H9 (cell line): ENCODE data around the gene ARSJ. TPM values are rescaled to one million over a fixed set of nuclear protein-coding genes. Genes with fewer than 3 reads are reported as not detected.

Experiments
- DNase-seq: peaks from one replicate; pipeline ENCODE4 v3.0.0-alpha.2; 2017
- H2AFZ ChIP-seq: one replicate; pipeline ENCODE4 v1.6.1; 2013; ENCODE audit warnings: mild to moderate bottlenecking, low read length, control low read depth, moderate library complexity
- H2AK5ac ChIP-seq: 2 replicates; pipeline ENCODE4 v1.6.1; 2013; ENCODE audit warnings: low read length, control low read depth, mixed read lengths; ENCODE audit not compliant: insufficient read length
- H2BK120ac ChIP-seq: one replicate; pipeline ENCODE4 v1.6.1; 2013; ENCODE audit warnings: low read depth, mild to moderate bottlenecking, low read length, control low read depth, inconsistent platforms; ENCODE audit not compliant: poor library complexity, severe bottlenecking
- H2BK12ac ChIP-seq: 2 replicates; pipeline ENCODE4 v1.6.1; 2013; ENCODE audit warnings: low read length, control low read depth, mixed read lengths, low read depth; ENCODE audit not compliant: insufficient read length
- H2BK15ac ChIP-seq: 2 replicates; pipeline ENCODE4 v1.6.1; 2013; ENCODE audit warnings: low read depth, low read length, control low read depth
- H2BK20ac ChIP-seq: one replicate; pipeline ENCODE4 v1.6.1; 2013; ENCODE audit warnings: low read depth, mild to moderate bottlenecking, low read length, control low read depth, inconsistent platforms; ENCODE audit not compliant: poor library complexity, severe bottlenecking
- H2BK5ac ChIP-seq: 2 replicates; pipeline ENCODE4 v1.6.1; 2013; ENCODE audit warnings: low read length, control low read depth, mixed read lengths; ENCODE audit not compliant: insufficient read length
- H3K14ac ChIP-seq: 2 replicates; pipeline ENCODE4 v1.6.1; 2013; ENCODE audit warnings: low read length, control low read depth; ENCODE audit not compliant: insufficient read depth
- H3K18ac ChIP-seq: 2 replicates; pipeline ENCODE4 v1.6.1; 2013; ENCODE audit warnings: low read depth, mild to moderate bottlenecking, mixed read lengths, low read length, control low read depth; ENCODE audit not compliant: insufficient read length
- H3K23ac ChIP-seq: 2 replicates; pipeline ENCODE4 v1.6.1; 2013; ENCODE audit warnings: low read length, control low read depth, mixed read lengths, low read depth; ENCODE audit not compliant: insufficient read length
- H3K23me2 ChIP-seq: 2 replicates; pipeline ENCODE4 v1.6.1; 2013; ENCODE audit warnings: low read depth, mild to moderate bottlenecking, mixed read lengths, low read length, control low read depth; ENCODE audit not compliant: insufficient read length, poor library complexity, severe bottlenecking
- H3K27ac ChIP-seq: 2 replicates; pipeline ENCODE4 v1.5.1; 2013; ENCODE audit warnings: low read length, control low read depth, mixed read lengths, low read depth; ENCODE audit not compliant: insufficient read length
- H3K27me3 ChIP-seq: 2 replicates; pipeline ENCODE4 v1.6.1; 2013; ENCODE audit warnings: low read length, control low read depth, inconsistent platforms; ENCODE audit not compliant: insufficient read depth
- H3K4ac ChIP-seq: 2 replicates; pipeline ENCODE4 v1.6.1; 2013; ENCODE audit warnings: low read depth, mild to moderate bottlenecking, control low read depth, inconsistent platforms, low read length, moderate library complexity
- H3K4me1 ChIP-seq: 2 replicates; pipeline ENCODE4 v1.6.1; 2013; ENCODE audit warnings: low read length, control low read depth, inconsistent platforms; ENCODE audit not compliant: insufficient read depth
- H3K4me2 ChIP-seq: 2 replicates; pipeline ENCODE4 v1.6.1; 2013; ENCODE audit warnings: low read length, control low read depth, mixed read lengths; ENCODE audit not compliant: insufficient read length, insufficient read depth
- H3K56ac ChIP-seq: 2 replicates; pipeline ENCODE4 v1.6.1; 2013; ENCODE audit warnings: low read depth, mild to moderate bottlenecking, mixed read lengths, low read length, control low read depth; ENCODE audit not compliant: insufficient read length
- H3K79me1 ChIP-seq: 2 replicates; pipeline ENCODE4 v1.6.1; 2013; ENCODE audit warnings: low read depth, mild to moderate bottlenecking, moderate library complexity, low read length, control low read depth, inconsistent platforms; ENCODE audit not compliant: insufficient read depth, poor library complexity, severe bottlenecking
- H3K79me2 ChIP-seq: 2 replicates; pipeline ENCODE4 v1.6.1; 2013; ENCODE audit warnings: low read length, control low read depth, inconsistent platforms; ENCODE audit not compliant: insufficient read depth
- H3K9ac ChIP-seq: 2 replicates; pipeline ENCODE4 v1.6.1; 2013; ENCODE audit warnings: low read length, control low read depth, mixed read lengths; ENCODE audit not compliant: insufficient read length; ENCODE audit errors: extremely low read depth
- H3K9me3 ChIP-seq: one replicate; pipeline ENCODE4 v1.6.1; 2013; ENCODE audit warnings: low read depth, low read length, inconsistent platforms; ENCODE audit not compliant: control insufficient read depth
- H3T11ph ChIP-seq: one replicate; pipeline ENCODE4 v1.6.1; 2013; ENCODE audit warnings: mild to moderate bottlenecking, low read length, control low read depth, inconsistent platforms
- H4K20me1 ChIP-seq: one replicate; pipeline ENCODE4 v1.6.1; 2013; ENCODE audit not compliant: control insufficient read depth, insufficient read length, insufficient read depth
- H4K5ac ChIP-seq: 2 replicates; pipeline ENCODE4 v1.6.1; 2013; ENCODE audit warnings: low read depth, mild to moderate bottlenecking, mixed read lengths, low read length, control low read depth; ENCODE audit not compliant: insufficient read length
- H4K8ac ChIP-seq: replicated peaks from 2 replicates; pipeline ENCODE4 v1.6.1; 2013; ENCODE audit warnings: low read length, control low read depth, mixed read lengths, low read depth; ENCODE audit not compliant: insufficient read length
- H4K91ac ChIP-seq: 2 replicates; pipeline ENCODE4 v1.6.1; 2013; ENCODE audit warnings: low read depth, mild to moderate bottlenecking, moderate library complexity, mixed read lengths, low read length, control low read depth; ENCODE audit not compliant: insufficient read length
- H3K27ac Mint-ChIP-seq, 3 experiments: 2 replicates in 2 of 3; 3 replicates in 1 of 3; pipeline ENCODE4 v1.8.0; 2020 to 2021; ENCODE audit warnings: mixed read lengths in 3 of 3, mild to moderate bottlenecking in 1 of 3, moderate library complexity in 1 of 3
- H3K27me3 Mint-ChIP-seq: 2 replicates; pipeline ENCODE4 v1.8.0; 2021; ENCODE audit warnings: low read depth, mild to moderate bottlenecking, moderate library complexity, mixed read lengths
- H3K36me3 Mint-ChIP-seq, 3 experiments: 2 replicates in 2 of 3; 3 replicates in 1 of 3; pipeline ENCODE4 v1.8.0; 2020 to 2021; ENCODE audit warnings: low read depth in 3 of 3, mixed read lengths in 3 of 3; ENCODE audit not compliant: insufficient read depth in 1 of 3
- H3K4me1 Mint-ChIP-seq, 2 experiments: 2 replicates each; pipeline ENCODE4 v1.8.0; 2020; ENCODE audit warnings: mixed read lengths in 2 of 2
- H3K4me3 Mint-ChIP-seq, 2 experiments: 2 replicates in 1 of 2; 3 replicates in 1 of 2; pipeline ENCODE4 v1.8.0; 2020 to 2021; ENCODE audit warnings: mild to moderate bottlenecking in 2 of 2, mixed read lengths in 2 of 2, moderate library complexity in 1 of 2
- H3K9me3 Mint-ChIP-seq, 2 experiments: 2 replicates in 1 of 2; 3 replicates in 1 of 2; pipeline ENCODE4 v1.8.0; 2020; ENCODE audit warnings: mild to moderate bottlenecking in 2 of 2, mixed read lengths in 2 of 2, moderate library complexity in 1 of 2
- total RNA-seq: library from RNA; stranded (reverse); gene quantifications from 2 replicates; pipeline ENCODE4 v1.2.1, GENCODE V29; 2021
- TF ChIP-seq, protein P1 (sequence below): fragments of 200-600 bp; sonication (generic); conservative IDR thresholded peaks from 3 replicates; pipeline ENCODE4 v1.8.0; 2021; ENCODE audit warnings: antibody characterized with exemption, mild to moderate bottlenecking

Gene ARSJ
- total RNA-seq, 1 experiment from 2014 or later = 1.1 TPM

DNA sequence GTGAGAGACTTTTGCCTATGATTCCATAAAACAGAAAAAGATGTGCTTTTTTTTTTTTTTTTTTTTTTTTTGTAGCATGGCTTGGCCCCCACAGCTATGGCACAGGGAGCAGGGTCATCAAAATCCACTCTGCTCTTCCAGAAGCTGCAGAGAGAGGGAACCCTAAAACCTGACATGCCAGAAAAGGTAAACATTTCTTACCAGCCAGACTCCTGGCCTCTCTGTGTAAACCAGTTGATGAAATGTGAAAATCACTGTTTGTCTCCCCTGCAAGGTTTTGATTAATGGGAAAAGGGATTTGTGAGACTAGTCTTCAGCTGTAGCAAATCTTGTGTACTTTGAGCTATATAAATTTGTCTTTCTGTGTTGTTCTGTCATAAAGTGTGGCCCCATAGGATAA is 105.9 kb downstream of the ARSJ start:
- H4K20me1 ChIP-seq = no peaks in the 10 kb centered on the region
- H3K27me3 ChIP-seq = no peaks in the 10 kb centered on the region
- H3K56ac ChIP-seq = no peak overlapping the region
- H3K79me1 ChIP-seq = no peaks in the 10 kb centered on the region
- H3K9ac ChIP-seq = no peak overlapping the region
- no peak overlapping the region for H4K91ac ChIP-seq
- no peak overlapping the region for H3K14ac ChIP-seq
- H3K23ac ChIP-seq = no peak overlapping the region
- H2AFZ ChIP-seq = no peak overlapping the region
- no peak for DNase-seq
- H3T11ph ChIP-seq = no peak overlapping the region
- no peak overlapping the region for H3K4me3 Mint-ChIP-seq
- peaks cover 0 to 2% (median 2%) of the 10 kb centered on the region in 3 experiments; a peak in 5 of 7 replicates for H3K36me3 Mint-ChIP-seq
- no peak overlapping the region for H2BK12ac ChIP-seq
- H3K9me3 ChIP-seq = no peaks in the 10 kb centered on the region
- H4K8ac ChIP-seq = no peak overlapping the region
- no peak overlapping the region for H2BK15ac ChIP-seq
- H3K23me2 ChIP-seq = no peaks in the 10 kb centered on the region
- no peak overlapping the region for H2AK5ac ChIP-seq
- H3K4me2 ChIP-seq = no peak overlapping the region
- H3K18ac ChIP-seq = no peak overlapping the region
- H3K9me3 Mint-ChIP-seq = no peaks in the 10 kb centered on the region; a peak in 1 of 5 replicates
- H3K27ac ChIP-seq = no peak overlapping the region
- H3K4me1 Mint-ChIP-seq = peaks cover 48 to 63% of the 10 kb centered on the region in 2 experiments
- H3K4me1 ChIP-seq = peaks cover 3% of the 10 kb centered on the region; the same call in 1 of the 2 replicates
- H2BK20ac ChIP-seq = no peak overlapping the region
- no peak overlapping the region for H4K5ac ChIP-seq
- H3K4ac ChIP-seq = no peak overlapping the region
- no peak overlapping the region for H2BK5ac ChIP-seq
- H3K27ac Mint-ChIP-seq = peak overlapping the region in 1 of 3 experiments; percentile 82; a peak in 1 of 7 replicates
- no peak overlapping the region for H2BK120ac ChIP-seq
- H3K79me2 ChIP-seq = no peaks in the 10 kb centered on the region
- no peaks in the 10 kb centered on the region for H3K27me3 Mint-ChIP-seq
- TF ChIP-seq, protein P1, sequence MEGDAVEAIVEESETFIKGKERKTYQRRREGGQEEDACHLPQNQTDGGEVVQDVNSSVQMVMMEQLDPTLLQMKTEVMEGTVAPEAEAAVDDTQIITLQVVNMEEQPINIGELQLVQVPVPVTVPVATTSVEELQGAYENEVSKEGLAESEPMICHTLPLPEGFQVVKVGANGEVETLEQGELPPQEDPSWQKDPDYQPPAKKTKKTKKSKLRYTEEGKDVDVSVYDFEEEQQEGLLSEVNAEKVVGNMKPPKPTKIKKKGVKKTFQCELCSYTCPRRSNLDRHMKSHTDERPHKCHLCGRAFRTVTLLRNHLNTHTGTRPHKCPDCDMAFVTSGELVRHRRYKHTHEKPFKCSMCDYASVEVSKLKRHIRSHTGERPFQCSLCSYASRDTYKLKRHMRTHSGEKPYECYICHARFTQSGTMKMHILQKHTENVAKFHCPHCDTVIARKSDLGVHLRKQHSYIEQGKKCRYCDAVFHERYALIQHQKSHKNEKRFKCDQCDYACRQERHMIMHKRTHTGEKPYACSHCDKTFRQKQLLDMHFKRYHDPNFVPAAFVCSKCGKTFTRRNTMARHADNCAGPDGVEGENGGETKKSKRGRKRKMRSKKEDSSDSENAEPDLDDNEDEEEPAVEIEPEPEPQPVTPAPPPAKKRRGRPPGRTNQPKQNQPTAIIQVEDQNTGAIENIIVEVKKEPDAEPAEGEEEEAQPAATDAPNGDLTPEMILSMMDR = no peak
